H1 (cell line): Measurements from ENCODE around the gene SLC25A39. TPM values are rescaled to one million over a fixed set of nuclear protein-coding genes. Genes with fewer than 3 reads are reported as not detected.

ENCODE experiments used
- CTCF ChIA-PET: fragments of 300-600 bp; sonication (Branson Sonifier 250); formaldehyde crosslinking; loops from one replicate; lab custom pipeline; 2021; ENCODE audit not compliant: partially characterized antibody; lab: Charles Lee
- POLR2A ChIA-PET: fragments of 300-600 bp; sonication (Branson Sonifier 250); formaldehyde crosslinking; loops from one replicate; lab custom pipeline; 2021; ENCODE audit warnings: inconsistent platforms; ENCODE audit not compliant: partially characterized antibody; lab: Charles Lee
- DNase-seq, 2 experiments: peaks; one replicate each; pipeline versions ENCODE4 v3.0.0 to v3.0.0-alpha.2; 2010 to 2022; ENCODE audit warnings: low spot score in 2 of 2, low read depth in 1 of 2, mixed read lengths in 1 of 2
- FAIRE-seq: peaks from 2 replicates; lab custom pipeline; 2011; peaks lifted over from hg19 to GRCh38; lab: Jason Lieb, UNC
- H2AFZ ChIP-seq: 2 replicates; pipeline ENCODE4 v1.8.1; 2012; ENCODE audit warnings: low read length, inconsistent platforms
- H2AK5ac ChIP-seq: 2 replicates; pipeline ENCODE4 v1.6.1; 2013; ENCODE audit warnings: low read depth, low read length
- H2BK120ac ChIP-seq: replicated peaks from 2 replicates; pipeline ENCODE3; 2013; ENCODE audit warnings: low read depth, low read length, inconsistent platforms
- H2BK12ac ChIP-seq: 2 replicates; pipeline ENCODE4 v1.6.1; 2013; ENCODE audit warnings: low read depth, low read length
- H2BK15ac ChIP-seq: 2 replicates; pipeline ENCODE4 v1.6.1; 2013; ENCODE audit warnings: low read length
- H2BK20ac ChIP-seq: 2 replicates; pipeline ENCODE4 v1.6.1; 2013; ENCODE audit warnings: low read length
- H2BK5ac ChIP-seq: 2 replicates; pipeline ENCODE4 v1.6.1; 2013; ENCODE audit warnings: low read depth, low read length
- H3K14ac ChIP-seq: 2 replicates; pipeline ENCODE4 v1.6.1; 2013; ENCODE audit warnings: inconsistent platforms; ENCODE audit not compliant: insufficient read length
- H3K18ac ChIP-seq: 2 replicates; pipeline ENCODE4 v1.6.1; 2013; ENCODE audit warnings: low read length; ENCODE audit errors: extremely low read depth
- H3K23ac ChIP-seq: 2 replicates; pipeline ENCODE4 v1.6.1; 2013; ENCODE audit warnings: inconsistent platforms; ENCODE audit not compliant: insufficient read length
- H3K23me2 ChIP-seq: 2 replicates; pipeline ENCODE4 v1.6.1; 2013; ENCODE audit warnings: low read depth, low read length
- H3K27ac ChIP-seq: 2 replicates; pipeline ENCODE4 v1.6.1; 2011; ENCODE audit warnings: low read depth, low read length, inconsistent platforms
- H3K27me3 ChIP-seq, 4 experiments: replicated peaks in 1 of 4; 1 replicate in 1 of 4; 2 replicates in 3 of 4; pipeline versions ENCODE4 v1.6.1 to v1.8.1; 2011 to 2013; ENCODE audit warnings: low read length in 3 of 4, mild to moderate bottlenecking in 3 of 4, inconsistent platforms in 2 of 4, mixed read lengths in 2 of 4, moderate library complexity in 1 of 4; ENCODE audit not compliant: control insufficient read depth in 3 of 4, insufficient read depth in 3 of 4; ENCODE audit errors: extremely low read depth in 1 of 4
- H3K36me3 ChIP-seq, 4 experiments: 2 replicates each; pipeline versions ENCODE4 v1.6.1 to v1.8.1; 2011 to 2013; ENCODE audit warnings: mild to moderate bottlenecking in 4 of 4, low read length in 3 of 4, moderate library complexity in 2 of 4, control low read depth in 1 of 4, inconsistent platforms in 1 of 4; ENCODE audit not compliant: insufficient read depth in 4 of 4, control insufficient read depth in 2 of 4
- H3K4ac ChIP-seq: replicated peaks from 2 replicates; pipeline ENCODE3; 2013; ENCODE audit warnings: low read length, low read depth, mixed read lengths, inconsistent platforms; ENCODE audit not compliant: insufficient read length
- H3K4me1 ChIP-seq, 4 experiments: replicated peaks in 1 of 4; 1 replicate in 1 of 4; 2 replicates in 3 of 4; pipeline versions ENCODE4 v1.6.1 to v1.8.1; 2011 to 2013; ENCODE audit warnings: low read length in 3 of 4, inconsistent platforms in 2 of 4, mixed read lengths in 1 of 4; ENCODE audit not compliant: insufficient read depth in 4 of 4, control insufficient read depth in 3 of 4
- H3K4me2 ChIP-seq, 2 experiments: 2 replicates each; pipeline versions ENCODE4 v1.6.1 to v1.8.1; 2011 to 2013; ENCODE audit warnings: low read depth in 2 of 2, low read length in 2 of 2, control low read depth in 1 of 2, inconsistent platforms in 1 of 2, mild to moderate bottlenecking in 1 of 2; ENCODE audit not compliant: insufficient read depth in 1 of 2
- H3K4me3 ChIP-seq, 4 experiments: fragments of 200-600, 300-600 bp in 1 of 4; sonication (generic), shearing (Covaris generic), sonication (Bioruptor Twin) in 1 of 4; 2 replicates each; pipeline versions ENCODE4 v1.5.1 to v1.8.1; 2011 to 2016; ENCODE audit warnings: low read length in 4 of 4, low read depth in 3 of 4, control low read depth in 2 of 4, inconsistent platforms in 2 of 4, mild to moderate bottlenecking in 2 of 4, mixed read lengths in 1 of 4, moderate library complexity in 1 of 4; ENCODE audit not compliant: insufficient read depth in 2 of 4; ENCODE audit errors: extremely low read depth in 1 of 4
- H3K56ac ChIP-seq: replicated peaks from 2 replicates; pipeline ENCODE3; 2013; ENCODE audit warnings: low read depth, mild to moderate bottlenecking, mixed read lengths, low read length, inconsistent platforms; ENCODE audit not compliant: insufficient read length
- H3K79me1 ChIP-seq: 2 replicates; pipeline ENCODE4 v1.6.1; 2013; ENCODE audit warnings: low read depth, low read length, control low read depth
- H3K79me2 ChIP-seq, 2 experiments: 2 replicates each; pipeline versions ENCODE4 v1.6.1 to v1.8.1; 2012 to 2013; ENCODE audit warnings: low read length in 2 of 2, mild to moderate bottlenecking in 2 of 2, inconsistent platforms in 1 of 2; ENCODE audit not compliant: insufficient read depth in 2 of 2, control insufficient read depth in 1 of 2
- H3K9ac ChIP-seq, 4 experiments: replicated peaks in 1 of 4; 1 replicate in 1 of 4; 2 replicates in 3 of 4; pipeline versions ENCODE4 v1.6.1 to v1.8.1; 2011 to 2013; ENCODE audit warnings: low read depth in 3 of 4, low read length in 3 of 4, control low read depth in 2 of 4, mild to moderate bottlenecking in 2 of 4, moderate library complexity in 2 of 4, inconsistent platforms in 1 of 4; ENCODE audit errors: extremely low read depth in 1 of 4
- H3K9me3 ChIP-seq, 2 experiments: 2 replicates each; pipeline versions ENCODE4 v1.6.1 to v1.8.1; 2012 to 2013; ENCODE audit warnings: mild to moderate bottlenecking in 2 of 2, moderate library complexity in 2 of 2, control low read depth in 1 of 2, inconsistent platforms in 1 of 2, low read depth in 1 of 2, low read length in 1 of 2, mixed read lengths in 1 of 2; ENCODE audit not compliant: insufficient read depth in 2 of 2
- H4K20me1 ChIP-seq, 2 experiments: replicated peaks in 1 of 2; 2 replicates each; pipeline versions ENCODE3 to v1.8.1; 2011 to 2013; ENCODE audit warnings: inconsistent platforms in 2 of 2, low read length in 2 of 2, mild to moderate bottlenecking in 1 of 2; ENCODE audit not compliant: insufficient read depth in 2 of 2, control insufficient read depth in 1 of 2
- H4K5ac ChIP-seq: 2 replicates; pipeline ENCODE4 v1.6.1; 2013; ENCODE audit warnings: low read length, low read depth, mixed read lengths, inconsistent platforms; ENCODE audit not compliant: insufficient read length
- H4K8ac ChIP-seq: 2 replicates; pipeline ENCODE4 v1.8.0; 2013; ENCODE audit warnings: mild to moderate bottlenecking, moderate library complexity, low read length, inconsistent platforms; ENCODE audit not compliant: insufficient read depth; ENCODE audit errors: extremely low read depth
- H4K91ac ChIP-seq: replicated peaks from 2 replicates; pipeline ENCODE3; 2013; ENCODE audit warnings: low read length, mixed read lengths, inconsistent platforms; ENCODE audit not compliant: insufficient read length
- ATF2 ChIP-seq: IDR thresholded peaks from 2 replicates; pipeline ENCODE4 v1.6.1; 2012; ENCODE audit warnings: low read length, inconsistent platforms
- CBX5 ChIP-seq: fragments of 300-800, 300-1000 bp; sonication (generic); IDR thresholded peaks from 2 replicates; pipeline ENCODE4 v1.7.1; 2016; ENCODE audit warnings: antibody characterized with exemption, low read length, low read depth
- CREB1 ChIP-seq: IDR thresholded peaks from 2 replicates; pipeline ENCODE4 v1.6.1; 2012; ENCODE audit warnings: inconsistent platforms
- EGR1 ChIP-seq: IDR thresholded peaks from 2 replicates; pipeline ENCODE4 v1.6.1; 2011; ENCODE audit warnings: low read depth, low read length, borderline replicate concordance
- FOSL1 ChIP-seq: IDR thresholded peaks from 2 replicates; pipeline ENCODE4 v1.6.1; 2011; ENCODE audit warnings: mild to moderate bottlenecking, low read depth, low read length, moderate library complexity; ENCODE audit not compliant: insufficient read depth
- GTF2F1 ChIP-seq: IDR thresholded peaks from 2 replicates; pipeline ENCODE4 v1.6.1; 2012; ENCODE audit warnings: low read depth, low read length, improper control_type of control experiment, borderline replicate concordance
- NANOG ChIP-seq: IDR thresholded peaks from 2 replicates; pipeline ENCODE4 v1.6.1; 2011; ENCODE audit warnings: low read length, low read depth, mild to moderate bottlenecking, inconsistent platforms; ENCODE audit not compliant: insufficient read depth, poor library complexity, severe bottlenecking
- PHF8 ChIP-seq: fragments of 200-600 bp; sonication (generic); conservative IDR thresholded peaks from 2 replicates; pipeline ENCODE4 v1.7.1; 2012; ENCODE audit warnings: low read depth, mild to moderate bottlenecking, inconsistent platforms, low read length, moderate library complexity
- RBBP5 ChIP-seq: IDR thresholded peaks from 2 replicates; pipeline ENCODE4 v1.7.1; 2012; ENCODE audit warnings: low read depth, mild to moderate bottlenecking, inconsistent platforms, low read length, moderate library complexity, borderline replicate concordance
- SIN3A ChIP-seq, 2 experiments: IDR thresholded peaks in 1 of 2; conservative IDR thresholded peaks in 1 of 2; 2 replicates each; pipeline ENCODE4 v1.6.1; 2011 to 2012; ENCODE audit warnings: low read length in 2 of 2, improper control_type of control experiment in 1 of 2, low read depth in 1 of 2, mild to moderate bottlenecking in 1 of 2
- whole genome bisulfite sequencing, 2 experiments: shearing (Covaris generic) in 1 of 2; methylation state at CpG; one replicate each; pipeline versions ENCODE4 v1.1.6 to v1.1.7; 2013 to 2015; ENCODE audit warnings: low lambda C conversion rate in 2 of 2, mixed read lengths in 2 of 2, inconsistent platforms in 1 of 2, low coverage in 1 of 2, missing lambda C conversion rate in 1 of 2; ENCODE audit not compliant: insufficient replicate concordance in 2 of 2, insufficient coverage in 1 of 2, insufficient read length in 1 of 2; ENCODE audit errors: extremely low coverage in 1 of 2, missing lambda C conversion rate in 1 of 2; 5-methylcytosine and 5-hydroxymethylcytosine counted together
- polyA plus RNA-seq, 7 experiments: library from polyadenylated mRNA; depleted of rRNA in 3 of 7; stranded (reverse) in 5 of 7; unstranded in 2 of 7; fragments of >200 nt in 5 of 7; fragments of 200-250 nt in 2 of 7; gene quantifications; 1 replicate in 5 of 7; 2 replicates in 1 of 7; 4 replicates in 1 of 7; pipeline versions ENCODE4 v1.2.1 to v1.2.3, GENCODE V29; 2011 to 2013; ENCODE audit warnings: missing spikeins in 2 of 7, mixed read lengths in 2 of 7
- total RNA-seq: library from RNA; stranded (reverse); fragmentation: NEBNext Ultra II Directional; extraction: Animal tissue kit (Norgen Biotek cat#: 25700); gene quantifications from 2 replicates; pipeline ENCODE4 v1.2.1, GENCODE V29; 2021

SLC25A39 gene
- total and polyA plus RNA-seq, 2 of the 8 experiments (the other 6 are each of a cell fraction or from before 2014, with no cell fraction given) = 200 to 291 TPM

GRCh38 chr17:44348988-44349364 lies 24.4 kb upstream of the SLC25A39 start:
- Histone ChIP-seq H3K4ac (no peak overlapping the region), H3K23me2 (peaks cover 7% of the 10 kb centered on the region; the same call in 1 of the 2 replicates), H3K27ac (no peak overlapping the region), H3K18ac (no peak overlapping the region), H3K23ac (no peak overlapping the region), H3K56ac (no peak overlapping the region), H4K8ac (0 out of 2 replicates have a peak overlapping the region, but pooled peaks have one; percentile 18), H3K14ac (no peak overlapping the region), H3K79me1 (no peaks in the 10 kb centered on the region), H2BK12ac (no peak overlapping the region), H2BK120ac (no peak overlapping the region), H2AK5ac (no peak overlapping the region), H2BK15ac (no peak overlapping the region), H2AFZ (no peak overlapping the region), H3K27me3 (no peaks in the 10 kb centered on the region; a peak in 4 of 7 replicates), H2BK5ac (no peak overlapping the region; the same call in 1 of the 2 replicates), H3K4me1 (peaks cover 0 to 7% (median 5%) of the 10 kb centered on the region in 4 experiments; a peak in 4 of 7 replicates), H3K36me3 (peaks cover 0 to 3% (median under 1%) of the 10 kb centered on the region in 4 experiments; a peak in 3 of 8 replicates), H4K20me1 (peaks cover 4 to 22% of the 10 kb centered on the region in 2 experiments), H4K5ac (no peak overlapping the region), H4K91ac (no peak overlapping the region), H3K9me3 (no peaks in the 10 kb centered on the region), H3K79me2 (peaks cover 0 to 3% of the 10 kb centered on the region in 2 experiments; a peak in 1 of 4 replicates), H3K4me3 (no peak overlapping the region), H3K9ac (no peak overlapping the region), H2BK20ac (no peak overlapping the region), H3K4me2 (no peak overlapping the region)
- ChIA-PET POLR2A (interaction anchor here (0.8 kb wide), 1 partner anchor 23 kb away, joined by 3 read pairs; no protein-coding TSS in a partner anchor), CTCF (interaction anchor here (0.6 to 5.6 kb wide), 6 partner anchors 13 to 846 kb away, joined by 3 to 62 read pairs (median 17); partner anchors contain the start of gene FAM171A2)
- WGBS, 2 experiments = 82% methylated on average over 6 of the region's 6 CpGs; no CpG with 5 or more reads in 1 of the 2 experiments
- no peak for FAIRE-seq
- TF ChIP-seq SIN3A (conservative IDR thresholded peaks at IDR 0.05 in 1 of 2, IDR thresholded peaks at IDR 0.05 in 1 of 2; ENCODE audit: low read depth in 1 of 2, low read length in 2 of 2) (no peak), PHF8 (no peak), EGR1 (no peak), ATF2 (no peak), GTF2F1 (no peak), NANOG (no peak), RBBP5 (no peak), CBX5 (no peak), CREB1 (no peak), FOSL1 (no peak)
- no peak for DNase-seq
